ENCODE results near the gene LTO1.

Gene LTO1

GRCh38 chr11:69656536-69657455 is 18.4 kb downstream of the LTO1 start:
- no peak for DNase-seq

GRCh38 chr11:69655479-69656428 is 19.4 kb downstream of the LTO1 start:
- DNase-seq, result no peak

- no peak for DNase-seq
These were observed 20.3 kb downstream of the LTO1 start for GRCh38 chr11:69654660-69655478.

GRCh38 chr11:69654001-69654659 is 21.0 kb downstream of the LTO1 start:
- DNase-seq, result no peak

GRCh38 chr11:69653406-69653960 is 21.7 kb downstream of the LTO1 start:
- no peak for DNase-seq

- no peak for DNase-seq
These were observed 22.2 kb downstream of the LTO1 start for GRCh38 chr11:69652999-69653398.

- no peak for DNase-seq
These were observed 23.1 kb downstream of the LTO1 start for GRCh38 chr11:69651834-69652620.

- DNase-seq, result no peak
These were observed 24.3 kb downstream of the LTO1 start for GRCh38 chr11:69650832-69651344.

GRCh38 chr11:69650081-69650831 is 24.9 kb downstream of the LTO1 start:
- no peak for DNase-seq

GRCh38 chr11:69649576-69649900 is 25.6 kb downstream of the LTO1 start:
- no peak for DNase-seq

GRCh38 chr11:69648679-69649575 is 26.2 kb downstream of the LTO1 start:
- DNase-seq, result no peak

- no peak for DNase-seq
These were observed 27.2 kb downstream of the LTO1 start for GRCh38 chr11:69647761-69648497.

- DNase-seq, result no peak
These were observed 27.8 kb downstream of the LTO1 start for GRCh38 chr11:69647390-69647748.

- DNase-seq, result no peak
These were observed 28.4 kb downstream of the LTO1 start for GRCh38 chr11:69646493-69647389.

GRCh38 chr11:69645801-69646492 is 29.2 kb downstream of the LTO1 start:
- no peak for DNase-seq

- no peak for DNase-seq
These were observed 30.0 kb downstream of the LTO1 start for GRCh38 chr11:69644962-69645675.

All from stimulated activated naive CD4-positive, alpha-beta T cell (primary cell).